Measurements from ENCODE around the gene FCHSD2.
"Not testable (repeated sequence)": the region's sequence is repeated elsewhere in the genome, so short reads cannot be mapped to it uniquely, and the experiment has no call there.

Gene FCHSD2

DNA sequence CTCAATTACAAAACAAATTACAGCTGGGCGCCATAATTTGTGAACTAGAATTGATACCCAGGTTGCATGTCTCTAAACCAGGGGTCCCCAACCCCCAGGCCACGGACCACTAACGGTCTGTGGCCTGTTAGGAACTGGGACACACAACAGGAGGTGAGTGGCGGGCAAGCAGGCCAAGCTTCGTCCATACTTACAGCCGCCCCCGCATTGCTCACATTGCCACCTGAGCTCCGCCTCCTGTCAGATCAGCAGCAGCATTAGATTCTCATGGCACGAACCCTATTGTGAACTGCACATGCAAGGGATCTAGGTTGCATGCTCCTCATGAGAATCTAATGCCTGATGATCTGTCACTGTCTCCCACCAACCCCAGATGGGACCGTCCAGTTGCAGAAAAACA is 12.9 kb downstream of the FCHSD2 start:
- in situ Hi-C loops (cut with HindIII; ENCODE audit: low sequenced_read_pairs), result no loop called here

DNA sequence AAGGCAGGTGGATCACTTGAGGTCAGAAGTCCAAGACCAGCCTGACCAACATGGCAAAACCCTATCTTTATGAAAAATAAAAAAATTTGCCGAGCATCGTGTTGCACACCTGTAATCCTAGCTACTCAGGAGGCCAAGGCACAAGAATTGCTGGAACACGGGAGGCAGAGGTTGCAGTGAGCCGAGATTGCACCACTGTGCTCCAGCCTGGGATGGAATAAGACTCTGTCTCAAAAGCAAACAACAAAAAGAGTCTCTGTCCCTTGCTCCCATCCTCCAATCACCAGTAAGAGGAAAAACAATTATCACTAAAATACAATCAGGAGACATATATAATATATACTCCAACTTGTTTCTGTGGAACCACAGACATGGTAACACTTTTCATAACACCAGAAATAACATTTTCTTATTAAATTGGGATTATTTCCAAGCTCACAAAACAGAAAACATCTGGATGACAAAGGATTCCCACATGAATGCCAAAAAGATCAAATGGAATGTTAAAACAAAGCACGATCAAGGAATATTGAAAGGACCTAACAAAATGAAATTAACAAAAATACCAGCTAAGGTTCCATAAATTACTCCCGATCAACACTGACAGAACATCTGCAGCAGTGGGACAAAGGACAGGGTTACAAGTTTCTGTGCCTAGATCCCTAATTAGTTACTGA is 15.2 kb downstream of the FCHSD2 start:
- in situ Hi-C loops (cut with HindIII; ENCODE audit: low sequenced_read_pairs), result no loop called here

DNA sequence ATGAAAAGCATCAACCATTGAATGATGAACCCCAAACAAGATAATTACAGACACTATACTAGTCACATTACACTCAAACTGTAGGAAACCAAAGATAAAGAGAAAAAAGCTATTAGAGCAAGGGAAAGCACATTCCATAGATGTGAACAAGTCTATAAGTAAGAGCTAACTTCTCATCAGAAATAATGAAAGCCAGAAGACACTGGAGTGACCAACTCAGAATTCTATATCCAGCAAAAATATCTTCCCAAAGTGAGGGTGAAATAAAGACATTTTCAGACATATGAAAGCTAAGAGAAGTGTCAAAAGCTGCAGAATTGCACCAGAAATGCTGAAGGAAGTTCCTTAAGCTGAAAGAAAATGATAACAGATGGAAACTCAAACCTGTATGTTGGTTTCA is 17.3 kb downstream of the FCHSD2 start:
- in situ Hi-C loops (cut with HindIII; ENCODE audit: low sequenced_read_pairs), result no loop called here

DNA sequence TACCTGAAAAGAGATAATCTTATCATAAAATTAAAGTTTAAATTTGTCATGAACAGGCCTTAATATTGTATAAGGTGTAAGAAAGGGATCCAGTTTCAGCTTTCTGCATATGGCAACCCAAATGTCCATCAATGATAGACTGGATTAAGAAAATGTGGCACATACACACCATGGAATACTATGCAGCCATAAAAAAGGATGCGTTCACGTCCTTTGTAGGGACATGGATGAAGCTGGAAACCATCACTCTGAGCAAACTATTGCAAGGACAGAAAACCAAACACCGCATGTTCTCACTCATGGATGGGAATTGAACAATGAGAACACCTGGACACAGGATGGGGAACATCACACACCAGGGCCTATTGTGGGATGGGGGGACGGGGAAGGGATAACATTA is 18.2 kb downstream of the FCHSD2 start:
- in situ Hi-C loops (cut with HindIII; ENCODE audit: low sequenced_read_pairs), result not testable (repeated sequence)

DNA sequence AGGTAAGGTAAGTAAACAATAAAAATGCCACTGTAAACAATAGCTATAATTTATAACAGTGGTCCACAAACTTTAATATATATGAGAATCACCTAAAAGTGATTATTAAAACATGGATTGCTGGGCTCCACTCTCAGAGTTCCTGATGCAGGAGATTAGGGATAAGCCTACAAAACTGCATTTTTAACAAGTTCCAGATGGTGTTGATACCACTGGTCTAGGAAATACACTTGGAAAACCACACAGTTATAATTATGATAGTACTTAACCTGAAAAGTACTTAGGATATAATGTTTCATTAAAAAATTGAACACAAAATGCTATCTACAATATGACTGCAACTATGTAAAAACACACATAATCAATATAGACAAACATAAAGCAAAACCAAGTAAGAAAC is 20.4 kb downstream of the FCHSD2 start:
- in situ Hi-C loops (cut with HindIII; ENCODE audit: low sequenced_read_pairs), result no loop called here

DNA sequence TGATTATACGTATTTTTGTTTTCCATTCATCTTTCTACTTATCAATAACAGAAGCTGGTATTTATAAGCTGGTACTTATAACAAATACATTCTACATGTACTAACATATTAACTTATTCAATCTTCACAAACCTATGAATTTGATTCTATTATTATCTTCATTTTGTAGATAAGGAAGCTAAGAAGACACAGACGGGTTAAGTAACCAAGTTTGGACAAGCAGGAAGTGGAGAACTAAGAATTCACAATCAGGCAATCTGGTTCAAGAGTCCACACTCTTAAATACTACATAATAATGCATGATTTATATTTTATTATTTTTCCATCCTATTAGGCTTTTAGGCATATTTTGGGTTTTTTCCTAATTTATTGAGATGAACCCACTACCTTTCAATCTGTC is 25.0 kb downstream of the FCHSD2 start:
- in situ Hi-C loops (cut with HindIII; ENCODE audit: low sequenced_read_pairs), result no loop called here

DNA sequence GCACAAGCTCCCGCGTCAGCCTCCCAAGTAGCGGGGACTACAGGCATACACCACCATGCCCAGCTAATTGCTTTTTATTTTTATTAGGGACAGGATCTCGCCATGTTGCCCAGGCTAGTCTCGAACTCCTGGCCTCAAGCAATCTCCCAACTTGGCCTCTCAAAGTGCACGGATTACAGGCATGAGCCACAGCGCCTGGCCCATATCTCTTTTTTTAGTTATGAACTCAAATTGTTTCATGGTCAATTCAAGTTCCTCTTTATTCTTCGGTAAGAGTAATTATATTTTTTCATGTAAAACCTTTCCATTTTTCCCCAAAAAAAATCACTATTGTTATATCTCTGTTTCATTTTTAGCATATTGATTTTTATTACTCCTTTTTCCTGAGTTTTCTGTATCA is 25.5 kb downstream of the FCHSD2 start:
- in situ Hi-C loops (cut with HindIII; ENCODE audit: low sequenced_read_pairs), result no loop called here

DNA sequence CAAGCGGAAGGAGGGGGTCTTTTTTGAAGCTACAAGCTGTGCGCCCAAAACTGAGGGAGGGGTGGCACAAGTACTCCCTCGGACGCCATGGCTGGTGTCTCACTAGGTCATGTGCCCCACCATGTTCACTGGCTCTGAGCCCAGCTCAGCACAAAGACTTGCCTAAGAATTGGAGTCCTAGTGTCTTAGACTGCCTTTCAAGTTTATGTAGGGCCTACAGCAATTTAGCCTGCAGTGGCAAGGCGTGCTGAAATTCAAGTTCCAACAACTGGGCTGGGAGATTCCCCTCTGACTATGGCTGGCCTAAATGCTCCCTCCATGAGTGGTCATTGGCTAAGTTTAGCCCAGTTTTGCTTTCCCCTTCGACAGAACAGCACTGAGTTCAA is 27.3 kb downstream of the FCHSD2 start:
- in situ Hi-C loops (cut with HindIII; ENCODE audit: low sequenced_read_pairs), result no loop called here

DNA sequence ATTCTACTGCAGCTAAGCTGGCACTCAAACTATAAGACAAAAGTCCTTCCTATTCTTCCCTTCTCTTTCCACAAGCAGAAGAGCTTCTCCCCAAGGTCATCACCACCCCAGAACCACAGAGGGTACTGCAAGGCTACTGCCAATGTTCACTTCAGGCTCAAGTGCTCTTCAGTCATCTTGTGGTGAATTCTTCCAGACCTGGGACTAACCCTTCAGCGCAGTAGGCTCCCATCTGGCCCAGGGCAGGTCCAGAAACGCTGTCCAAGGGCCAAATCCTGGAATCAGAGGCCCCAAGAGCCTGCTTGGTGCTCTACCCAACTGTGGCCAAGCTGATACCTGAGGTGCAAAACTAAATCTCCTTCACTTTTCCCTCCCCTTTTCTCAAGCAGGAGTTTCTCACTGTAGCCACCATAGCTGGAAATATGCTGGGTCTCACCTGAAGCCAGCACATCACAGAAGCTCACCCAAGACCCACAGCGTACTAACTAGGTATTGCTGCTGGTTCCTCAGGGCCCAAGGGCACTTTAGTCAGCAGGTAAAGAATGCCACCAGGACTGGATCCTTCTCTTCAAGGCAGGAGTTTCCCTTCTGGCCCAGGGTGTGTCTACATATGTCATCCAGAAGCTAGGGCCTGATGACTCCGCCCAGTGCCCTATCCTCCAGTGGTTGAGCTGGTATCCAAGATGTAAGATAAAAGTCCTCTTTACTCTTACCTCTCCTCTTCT is 27.8 kb downstream of the FCHSD2 start:
- in situ Hi-C loops (cut with HindIII; ENCODE audit: low sequenced_read_pairs), result no loop called here

DNA sequence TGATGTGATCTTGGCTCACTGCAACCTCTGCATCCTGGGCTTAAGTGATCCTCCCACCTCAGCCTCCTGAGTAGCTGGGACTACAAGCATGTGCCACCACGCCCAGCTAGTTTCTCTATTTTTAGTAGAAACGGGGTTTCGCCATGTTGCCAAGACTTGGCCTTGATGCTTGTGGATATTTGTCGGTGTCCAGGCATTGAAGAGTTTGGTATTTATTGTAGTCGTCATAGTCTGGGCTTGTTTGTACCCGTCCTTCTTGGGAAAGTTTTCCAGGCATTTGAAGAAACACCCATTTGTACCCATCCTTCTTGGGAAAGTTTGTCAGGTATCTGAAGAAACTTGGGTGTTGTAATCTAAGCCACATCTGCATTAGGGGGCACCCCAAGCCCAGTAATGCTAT is 28.7 kb downstream of the FCHSD2 start:
- in situ Hi-C loops (cut with HindIII; ENCODE audit: low sequenced_read_pairs), result no loop called here

DNA sequence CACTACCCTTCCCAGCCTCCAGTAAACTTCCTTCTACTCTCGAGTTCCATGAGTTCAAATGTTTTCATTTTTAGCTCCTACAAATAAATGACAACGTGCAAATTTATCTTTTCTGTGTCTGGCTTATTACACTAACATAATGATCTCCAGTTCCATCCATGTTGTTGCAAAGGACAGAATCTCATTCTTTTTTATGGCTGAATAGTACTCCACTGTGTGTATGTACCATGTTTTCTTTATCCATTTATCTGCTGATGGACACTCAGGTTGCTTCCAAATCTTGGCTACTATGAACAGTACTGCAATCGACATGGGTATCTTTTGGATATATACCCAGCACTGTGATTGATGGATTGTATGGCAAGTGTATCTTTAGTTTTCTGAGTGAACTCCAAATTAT is 34.5 kb downstream of the FCHSD2 start:
- in situ Hi-C loops (cut with HindIII; ENCODE audit: low sequenced_read_pairs), result no loop called here

DNA sequence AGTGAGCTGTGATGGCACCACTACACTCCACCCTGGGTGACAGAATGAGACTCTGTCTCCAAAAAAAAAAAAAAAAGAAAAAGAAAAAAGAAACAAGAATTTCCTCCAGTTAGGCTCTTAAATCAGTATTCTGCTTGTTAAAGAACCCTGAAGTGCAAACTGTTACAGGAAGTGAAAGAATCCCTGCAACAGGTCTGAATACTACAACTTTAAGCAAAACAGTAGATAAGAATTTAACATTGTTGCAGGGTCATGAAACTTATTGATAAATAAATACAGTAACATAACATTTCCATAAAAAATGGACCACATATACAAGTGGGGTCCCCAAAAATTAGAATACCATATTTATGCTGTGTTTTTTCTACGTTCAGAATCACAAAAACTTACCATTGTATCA is 35.8 kb downstream of the FCHSD2 start:
- in situ Hi-C loops (cut with HindIII; ENCODE audit: low sequenced_read_pairs), result no loop called here

DNA sequence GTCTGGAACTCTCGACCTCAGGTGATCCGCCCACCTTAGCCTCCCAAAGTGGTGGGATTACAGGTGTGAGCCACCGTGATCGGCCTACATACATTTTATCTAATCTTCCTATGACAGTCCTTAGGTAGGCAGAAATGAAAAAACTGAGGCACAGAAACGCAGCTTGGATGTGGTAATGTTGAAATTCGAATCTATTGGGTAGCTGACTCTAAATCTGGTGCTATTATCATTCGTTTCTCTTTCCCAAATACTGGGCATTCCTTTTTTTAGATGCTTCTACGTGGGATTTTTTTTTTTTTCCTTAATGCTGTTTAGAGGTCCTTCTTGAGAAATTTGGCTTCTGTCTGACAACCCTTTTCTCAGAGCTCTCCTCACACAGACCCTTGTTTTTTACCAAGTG is 41.5 kb downstream of the FCHSD2 start:
- in situ Hi-C loops (cut with HindIII; ENCODE audit: low sequenced_read_pairs), result no loop called here

DNA sequence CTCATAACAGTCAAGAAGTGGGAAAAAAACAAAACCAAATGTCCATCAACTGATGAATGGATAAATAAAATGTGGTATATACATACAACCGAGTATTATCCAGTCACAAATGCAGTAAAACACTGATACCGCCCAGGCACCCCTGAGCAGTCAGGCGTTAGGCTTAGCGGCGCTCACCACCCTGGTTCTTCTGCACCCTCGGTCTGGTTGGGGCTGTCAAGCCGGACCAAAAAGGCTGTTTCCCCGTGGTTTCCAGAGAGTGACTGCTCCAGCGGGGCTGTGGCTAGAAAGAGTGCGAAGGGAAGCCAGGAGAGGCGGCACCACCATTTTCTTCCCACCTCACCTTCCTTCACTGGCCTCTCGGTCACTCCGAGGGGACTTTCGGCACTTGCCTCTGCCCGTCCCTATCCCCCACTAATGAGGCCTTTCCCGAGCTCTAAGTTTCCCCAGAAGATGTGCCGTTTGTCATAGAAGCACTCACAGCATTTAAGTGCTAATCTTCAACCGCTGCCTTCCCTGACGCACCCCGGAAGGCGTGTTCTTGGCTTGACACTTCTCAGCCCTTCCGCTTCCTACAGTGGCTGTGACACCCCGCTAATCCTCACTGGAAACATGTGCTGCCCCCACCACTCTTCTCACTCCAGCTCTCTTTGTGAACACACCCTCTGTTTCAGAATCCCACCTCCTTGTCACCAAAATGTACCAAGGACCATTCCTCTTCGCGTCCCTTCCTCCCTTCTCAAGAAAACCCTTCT is 42.4 kb downstream of the FCHSD2 start:
- in situ Hi-C loops (cut with HindIII; ENCODE audit: low sequenced_read_pairs), result no loop called here

DNA sequence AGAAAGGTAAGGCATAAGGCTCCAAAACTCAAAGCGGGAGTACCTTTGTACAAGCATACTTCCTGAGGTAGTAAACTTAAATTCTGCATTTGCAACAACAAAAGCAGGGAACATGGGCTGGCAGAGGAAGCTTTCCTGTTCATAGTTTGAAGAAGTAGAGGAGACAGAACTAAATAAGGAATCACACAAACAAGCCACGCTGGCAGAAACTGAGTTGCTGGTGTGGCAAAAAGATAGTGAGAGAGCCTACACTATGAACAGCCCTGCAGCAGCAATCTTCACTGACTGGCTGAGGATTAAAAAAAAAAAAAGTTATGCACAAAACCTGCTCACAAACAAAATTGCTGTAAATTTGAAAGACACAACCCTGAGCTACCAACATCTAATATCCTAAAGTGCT is 46.5 kb downstream of the FCHSD2 start:
- in situ Hi-C loops (cut with HindIII; ENCODE audit: low sequenced_read_pairs), result no loop called here

DNA sequence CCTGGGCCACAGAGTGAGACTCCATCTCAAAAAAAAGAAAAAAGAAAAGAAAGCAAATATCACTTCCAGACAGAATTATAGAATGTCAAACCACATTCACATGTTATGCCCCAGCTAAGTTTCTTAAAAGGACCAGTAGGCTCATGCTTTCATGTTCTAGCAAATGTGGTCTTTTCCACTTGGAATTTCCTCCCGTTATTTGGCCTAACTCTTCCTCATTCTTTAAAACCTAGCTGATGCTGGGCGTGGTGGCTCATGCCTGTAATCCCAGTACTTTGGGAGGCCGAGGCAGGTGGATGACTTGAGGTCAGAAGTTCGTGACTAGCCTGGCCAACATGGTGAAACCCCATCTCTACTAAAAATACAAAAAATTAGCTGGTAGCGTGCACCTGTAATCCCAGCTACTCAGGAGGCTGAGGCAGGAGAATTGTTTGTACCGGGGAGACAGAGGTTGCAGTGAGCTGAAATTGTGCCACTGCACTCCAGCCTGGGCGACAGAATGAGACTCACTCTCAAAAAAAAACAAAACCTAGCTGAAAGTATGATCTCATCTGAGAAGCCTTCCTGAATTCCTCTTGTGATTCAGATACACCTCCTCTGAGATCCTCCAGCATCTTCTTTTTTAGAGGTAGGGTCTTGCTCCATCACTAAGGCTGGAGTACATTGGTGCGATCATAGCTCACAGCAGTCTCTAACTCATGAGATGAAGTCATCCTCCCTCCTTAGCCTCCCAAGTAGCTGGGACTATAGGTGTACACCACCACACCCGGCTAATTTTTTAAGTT is 50.4 kb downstream of the FCHSD2 start:
- in situ Hi-C loops (cut with HindIII; ENCODE audit: low sequenced_read_pairs), result no loop called here

DNA sequence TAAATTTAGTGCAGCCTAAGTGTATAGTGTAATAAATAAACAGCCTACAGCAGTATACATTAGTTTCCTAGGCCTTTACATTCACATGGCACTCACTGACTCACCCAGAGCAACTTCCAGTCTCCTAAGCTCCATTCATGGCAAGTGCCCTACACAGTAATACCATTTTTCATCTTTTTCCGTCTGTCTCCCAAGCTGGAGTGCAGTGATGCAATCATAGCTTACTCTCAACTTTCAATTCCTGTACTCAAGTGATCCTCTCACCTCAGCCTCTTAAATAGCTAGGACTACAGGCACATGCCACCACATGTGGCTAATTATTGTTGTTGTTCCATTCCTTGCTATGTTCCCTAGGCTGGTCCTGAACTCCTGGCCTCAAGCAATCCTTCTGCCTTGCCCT is 54.4 kb downstream of the FCHSD2 start:
- in situ Hi-C loops (cut with HindIII; ENCODE audit: low sequenced_read_pairs), result no loop called here

DNA sequence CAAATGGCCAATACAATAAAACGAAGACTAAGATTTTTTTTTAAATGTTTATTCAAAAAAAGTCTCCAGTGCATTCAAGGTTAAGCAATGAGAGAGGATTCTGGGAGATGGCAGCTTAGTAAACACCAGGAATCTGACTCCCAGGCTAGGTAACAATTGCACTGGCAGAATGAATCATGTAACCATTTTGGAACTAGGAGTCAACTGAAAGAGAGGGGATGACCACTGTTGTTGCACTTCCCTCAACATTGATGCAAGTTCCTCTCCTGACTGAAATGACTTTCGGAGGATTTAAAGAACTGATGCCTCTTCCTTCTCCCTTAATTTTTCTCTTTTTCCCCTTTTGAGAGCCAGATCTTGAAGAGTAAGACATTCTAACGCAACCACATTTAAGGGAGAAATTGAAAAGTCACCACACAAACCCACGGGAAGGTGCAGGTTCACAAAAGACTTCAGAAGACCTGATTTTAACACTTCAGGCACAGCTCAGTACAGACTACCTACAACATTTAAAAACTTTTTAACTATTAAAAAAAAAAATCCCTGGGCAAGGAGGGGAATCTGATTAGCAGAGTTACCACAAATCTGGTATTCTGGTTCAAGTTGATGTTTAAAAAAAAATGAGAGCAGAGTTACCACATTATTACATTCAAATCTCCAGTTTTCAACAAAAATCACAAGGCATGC is 56.8 kb downstream of the FCHSD2 start:
- in situ Hi-C loops (cut with HindIII; ENCODE audit: low sequenced_read_pairs), result no loop called here

DNA sequence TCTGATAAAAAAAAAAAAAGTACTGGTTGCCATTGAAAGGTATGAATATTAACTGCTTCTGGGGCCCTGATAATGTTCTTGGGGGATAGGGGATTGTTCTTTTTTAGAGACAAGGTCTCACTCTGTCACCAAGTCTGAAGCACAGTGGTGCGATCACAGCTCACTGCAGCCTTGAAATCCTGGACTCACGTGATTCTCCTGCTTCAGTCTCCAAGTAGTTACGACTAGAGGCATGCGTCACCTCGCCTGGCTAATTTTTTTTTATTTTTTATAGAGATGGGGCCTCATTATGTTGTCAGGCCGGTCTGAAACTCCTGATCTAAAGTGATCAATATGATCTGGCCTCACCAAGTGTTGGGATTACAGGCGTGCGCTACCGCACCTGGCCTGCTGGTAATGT is 63.5 kb downstream of the FCHSD2 start:
- in situ Hi-C loops (cut with HindIII; ENCODE audit: low sequenced_read_pairs), result no loop called here

DNA sequence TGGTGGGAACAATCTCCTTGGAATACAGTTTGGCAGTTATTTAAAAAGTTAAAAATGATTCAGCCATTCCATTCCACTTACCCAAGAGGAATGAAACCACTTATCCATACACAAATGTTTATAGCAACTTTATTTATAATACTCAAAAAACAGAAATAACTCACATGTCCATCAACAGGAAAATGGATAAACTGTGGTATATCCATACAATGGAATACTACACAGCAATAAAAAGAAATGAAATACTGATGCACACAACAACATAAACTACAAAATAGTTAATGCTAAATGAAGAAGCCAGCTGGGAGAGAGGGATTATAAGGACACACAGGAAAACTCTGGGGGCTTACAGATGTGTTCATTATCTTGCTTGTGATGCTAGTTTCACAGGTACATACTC is 64.7 kb downstream of the FCHSD2 start:
- in situ Hi-C loops (cut with HindIII; ENCODE audit: low sequenced_read_pairs), result no loop called here

DNA sequence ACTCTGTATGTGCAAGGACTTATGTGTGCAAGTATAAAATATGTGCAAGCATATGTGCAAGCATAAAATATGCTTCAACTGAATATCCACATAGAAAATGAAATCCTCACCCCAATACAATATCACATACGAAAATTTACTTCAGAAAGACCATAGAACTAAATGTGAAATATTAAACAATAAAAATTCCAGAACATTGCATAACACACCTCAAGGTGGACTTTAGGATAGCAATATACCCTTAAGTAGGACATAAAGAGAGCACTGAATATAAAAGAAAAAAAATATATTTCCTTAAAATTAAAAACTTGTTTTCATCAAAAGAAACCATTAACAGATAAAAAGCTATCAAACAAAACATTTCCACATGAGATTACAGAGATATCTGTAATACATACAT is 67.8 kb downstream of the FCHSD2 start:
- in situ Hi-C loops (cut with HindIII; ENCODE audit: low sequenced_read_pairs), result no loop called here

All from endothelial cell of hepatic sinusoid (primary cell).